GM19239 (cell line): Measurements from ENCODE around the gene CDK3.
"Not testable (repeated sequence)": the region's sequence is repeated elsewhere in the genome, so short reads cannot be mapped to it uniquely, and the experiment has no call there.

Experiments used
- DNase-seq: peaks from one replicate; pipeline ENCODE4 v3.0.0; 2011; ENCODE audit warnings: low spot score; ENCODE audit not compliant: insufficient read length
- FAIRE-seq: peaks from 2 replicates; lab custom pipeline; 2011; peaks lifted over from hg19 to GRCh38; lab: Jason Lieb, UNC

CDK3 gene

DNA sequence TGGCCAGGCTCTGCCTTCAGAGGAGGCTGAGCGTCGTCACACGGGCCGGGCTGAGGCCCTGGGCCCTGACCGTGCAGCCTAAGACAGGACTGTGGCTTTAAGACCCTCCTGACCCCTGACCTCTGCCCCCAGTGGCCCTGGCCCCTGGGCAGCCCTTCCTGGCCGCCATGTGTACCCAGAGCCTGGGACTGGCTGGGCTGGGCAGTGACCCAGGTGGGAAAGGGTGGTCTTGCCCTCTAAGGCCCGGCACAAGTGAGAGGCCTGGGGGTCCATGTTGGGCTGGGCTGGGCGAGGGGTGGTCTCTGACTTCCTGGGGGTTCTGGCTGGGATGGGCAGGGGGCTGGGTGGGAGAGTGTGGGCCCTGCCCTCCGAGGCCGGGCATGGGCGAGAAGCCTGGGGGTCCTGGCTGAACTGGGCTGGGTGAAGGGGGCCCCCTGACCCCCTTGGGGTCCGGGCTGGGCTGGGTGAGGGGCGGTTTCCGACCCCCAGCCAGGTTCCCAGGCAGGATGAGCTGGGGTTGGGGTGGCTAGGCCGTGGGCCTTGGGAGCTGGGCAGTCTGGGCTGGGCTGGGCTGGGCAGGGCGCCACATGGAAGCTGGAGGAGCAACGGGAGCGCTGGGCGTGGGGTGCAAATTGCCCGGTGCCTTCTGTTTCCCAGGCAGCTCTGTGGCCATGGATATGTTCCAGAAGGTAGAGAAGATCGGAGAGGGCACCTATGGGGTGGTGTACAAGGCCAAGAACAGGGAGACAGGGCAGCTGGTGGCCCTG lies at the start of gene CDK3:
Gene CDK3, plus strand, starts transcription at position 101 of the 767 bp plus-strand sequence. Its CDS starts 571 bp downstream, at position 672.
- DNase-seq (no peak), FAIRE-seq (no peak)

DNA sequence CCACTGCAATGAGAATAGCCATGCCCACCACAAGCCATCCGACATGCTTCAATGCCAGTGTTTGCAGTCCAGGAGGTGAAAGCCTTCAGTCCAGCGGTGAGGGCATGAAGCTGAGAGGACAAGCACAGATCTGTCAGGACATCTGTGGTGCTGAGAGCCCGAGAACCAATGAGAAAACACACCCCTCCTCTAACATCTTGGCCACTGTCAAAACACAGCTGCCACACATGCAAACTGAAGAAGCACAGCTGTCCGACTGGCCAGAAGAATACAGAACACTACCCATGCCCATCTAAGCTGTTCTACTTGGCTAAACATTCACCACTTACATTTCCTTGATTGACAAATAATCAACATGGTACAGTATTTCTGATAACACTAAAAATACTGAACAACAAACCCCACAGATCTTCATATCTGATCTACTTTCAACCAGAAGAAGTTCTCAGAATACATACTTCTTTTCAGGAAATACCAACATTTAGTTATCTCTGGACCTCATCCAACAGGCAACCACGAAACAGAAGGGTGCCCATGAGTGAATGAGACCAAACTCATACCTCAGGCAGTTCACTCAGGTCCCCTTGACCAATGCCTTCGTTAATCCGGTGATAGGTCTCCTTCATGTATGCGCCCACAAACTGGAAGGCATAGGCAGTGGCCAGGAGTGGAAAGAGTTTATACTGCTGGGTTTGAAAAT lies 49.6 kb upstream of the CDK3 start:
- DNase-seq (no peak), FAIRE-seq (no peak)

DNA sequence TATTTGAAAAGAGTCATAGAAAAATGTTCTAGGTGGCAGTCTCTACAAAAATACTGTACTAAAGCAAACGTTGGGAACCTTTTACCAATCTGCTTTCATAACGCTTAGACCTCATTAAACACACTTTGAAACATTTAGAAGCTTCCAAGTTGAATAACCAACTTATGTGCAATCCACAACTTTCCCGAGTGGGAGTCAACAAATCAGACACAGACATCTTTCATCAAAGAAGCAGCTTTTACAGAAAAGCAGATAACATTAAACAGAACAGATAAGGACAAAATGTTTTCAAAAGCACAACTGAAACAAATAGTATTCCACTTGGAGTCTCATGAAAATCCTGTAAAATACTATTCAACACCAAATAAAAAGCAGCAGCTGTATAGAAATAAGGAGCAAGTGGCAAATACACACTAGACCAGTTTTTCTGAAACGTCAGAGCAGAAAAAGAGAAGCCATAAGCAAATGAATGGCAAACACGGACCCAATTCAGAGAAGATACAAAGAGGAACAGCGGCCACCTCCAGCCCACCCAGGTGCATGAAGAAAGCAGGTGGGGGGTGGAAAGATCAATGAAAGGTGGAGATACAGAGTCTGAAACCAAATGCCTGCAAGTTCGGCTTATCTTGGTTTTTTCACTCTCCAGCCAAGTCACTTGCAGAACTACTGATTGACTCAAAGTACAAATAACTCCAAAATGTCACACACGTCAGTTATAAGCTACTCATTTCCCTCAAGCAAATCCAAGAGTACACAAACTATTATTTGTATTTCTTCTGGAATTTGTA lies 41.4 kb upstream of the CDK3 start:
- FAIRE-seq (no peak), DNase-seq (no peak)

DNA sequence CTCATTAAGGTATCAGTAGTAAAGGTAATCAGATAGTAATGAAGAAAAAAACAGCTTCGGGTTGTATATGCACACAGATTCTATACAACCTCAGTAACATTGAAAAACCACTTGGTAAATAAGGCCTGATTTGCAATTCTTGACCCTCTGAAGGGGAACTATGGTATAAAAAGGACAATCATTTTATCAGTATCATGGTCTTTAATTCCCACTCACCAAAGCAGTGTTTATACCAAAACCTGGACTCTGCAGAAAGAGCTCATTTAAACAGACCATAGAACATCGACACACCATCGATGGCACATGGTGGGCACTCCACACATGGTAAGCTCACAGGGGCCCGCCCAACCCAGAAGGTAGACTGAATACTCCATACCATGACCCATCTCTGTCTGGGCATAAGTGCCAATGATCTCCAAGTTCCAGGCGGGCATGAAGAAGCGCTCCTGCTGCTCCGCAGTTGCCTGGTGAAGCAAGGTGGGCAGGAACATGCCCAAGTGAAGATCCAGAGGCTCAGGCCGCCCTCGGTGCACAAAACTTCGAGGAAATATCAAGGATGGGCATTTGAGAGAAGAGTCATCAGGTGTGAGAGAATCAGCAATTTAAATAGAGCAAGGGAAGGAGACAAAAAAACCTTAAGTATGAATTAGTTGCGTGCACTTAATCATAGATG lies 40.7 kb upstream of the CDK3 start:
- no peak for FAIRE-seq
- no peak for DNase-seq

DNA sequence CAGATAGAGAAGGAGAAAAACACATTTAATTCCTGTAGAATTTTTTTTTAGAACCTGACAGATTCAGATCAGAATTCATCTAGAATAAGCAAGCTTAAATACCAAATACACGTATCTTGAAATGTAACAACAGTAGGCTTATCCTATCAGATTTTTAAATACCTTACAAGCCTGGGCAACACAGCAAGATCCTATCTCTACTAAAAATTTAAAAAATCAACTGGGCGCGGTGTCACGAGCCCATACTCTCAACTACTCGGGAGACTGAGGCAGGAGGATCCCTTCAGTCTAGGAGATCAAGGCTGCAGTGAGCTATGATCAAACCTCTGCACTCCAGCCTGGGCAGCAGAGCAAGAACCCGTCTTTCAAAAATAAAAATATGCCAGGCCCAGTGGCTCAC lies 35.2 kb upstream of the CDK3 start:
- DNase-seq, result no peak
- FAIRE-seq, result no peak

DNA sequence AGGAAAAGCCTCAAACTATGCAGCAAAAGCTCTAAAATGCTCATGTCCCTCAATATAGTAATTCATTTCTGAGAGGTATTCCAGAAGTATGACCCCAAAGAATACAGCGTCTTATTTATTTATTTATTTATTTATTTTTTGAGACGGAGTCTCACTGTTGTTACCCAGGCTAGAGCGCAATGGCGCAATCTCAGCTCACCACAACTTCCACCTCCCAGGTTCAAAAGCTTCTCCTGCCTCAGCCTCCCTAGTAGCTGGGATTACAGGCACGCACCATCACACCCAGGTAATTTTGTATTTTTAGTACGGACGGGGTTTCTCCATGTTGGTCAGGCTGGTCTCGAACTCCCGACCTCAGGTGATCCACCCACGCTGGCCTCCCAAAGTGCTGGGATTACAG lies 31.6 kb upstream of the CDK3 start:
- DNase-seq, FAIRE-seq: not testable (repeated sequence)

DNA sequence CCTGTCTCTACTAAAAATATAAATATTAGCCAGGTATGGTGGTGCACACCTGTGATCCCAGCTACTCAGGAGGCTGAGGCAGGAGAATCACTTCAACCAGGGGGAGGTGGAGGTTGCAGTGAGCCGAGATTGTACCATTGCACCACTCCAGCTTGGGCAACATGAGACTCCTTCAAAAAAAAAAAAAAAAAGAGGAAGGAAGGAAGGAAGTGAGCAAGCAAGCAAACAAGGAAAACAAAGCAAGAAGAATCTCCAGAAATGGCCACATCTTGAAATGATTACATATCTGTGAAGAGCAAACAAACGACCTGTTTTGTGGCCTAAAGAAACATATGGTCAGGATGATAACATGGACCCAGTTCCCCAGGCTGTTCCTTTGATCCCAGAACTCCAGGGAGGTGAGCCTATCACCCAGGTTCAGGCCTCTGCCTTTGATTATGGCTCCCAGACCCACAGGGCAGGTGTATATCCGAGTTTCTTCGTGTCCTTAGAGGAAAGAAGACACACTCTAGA lies 30.6 kb upstream of the CDK3 start:
- no peak for DNase-seq
- FAIRE-seq, result no peak

DNA sequence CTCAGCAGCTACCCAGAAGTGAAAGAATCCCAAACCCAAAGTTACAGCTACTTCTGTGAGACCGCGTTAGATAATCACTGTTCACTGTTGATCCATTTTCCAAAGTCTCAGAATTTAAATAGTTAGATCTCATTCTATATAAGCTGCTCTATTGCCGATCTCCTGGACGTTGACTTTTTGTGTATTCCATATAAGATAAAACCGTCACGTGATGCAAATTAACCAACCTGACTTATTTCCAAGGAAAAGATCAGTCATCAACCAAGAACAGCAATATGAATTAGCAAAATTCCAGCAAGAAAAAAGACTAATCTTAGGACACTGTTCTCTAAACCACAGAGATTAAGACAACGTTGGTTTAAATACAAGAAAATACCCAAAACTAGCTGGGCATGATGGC lies 30.0 kb upstream of the CDK3 start:
- no peak for FAIRE-seq
- no peak for DNase-seq

DNA sequence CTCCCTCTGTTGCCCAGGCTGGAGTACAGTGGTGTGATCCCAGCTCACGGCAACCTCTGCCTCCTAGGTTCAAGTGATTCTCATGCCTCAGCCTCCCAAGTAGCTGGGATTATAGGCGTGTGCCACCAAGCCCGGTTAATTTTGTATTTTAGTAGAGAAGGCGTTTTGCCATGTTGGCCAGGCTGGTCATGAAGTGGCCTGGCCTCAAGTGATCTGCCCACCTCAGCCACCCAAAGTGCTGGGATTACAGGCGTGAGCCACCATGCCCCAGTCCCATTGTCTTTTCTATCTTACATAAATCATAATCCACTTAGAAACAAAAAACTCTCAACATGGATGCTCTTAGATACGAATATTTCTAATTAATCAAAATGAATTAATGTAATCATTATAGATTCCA lies 25.5 kb upstream of the CDK3 start:
- not testable (repeated sequence) for DNase-seq, FAIRE-seq

DNA sequence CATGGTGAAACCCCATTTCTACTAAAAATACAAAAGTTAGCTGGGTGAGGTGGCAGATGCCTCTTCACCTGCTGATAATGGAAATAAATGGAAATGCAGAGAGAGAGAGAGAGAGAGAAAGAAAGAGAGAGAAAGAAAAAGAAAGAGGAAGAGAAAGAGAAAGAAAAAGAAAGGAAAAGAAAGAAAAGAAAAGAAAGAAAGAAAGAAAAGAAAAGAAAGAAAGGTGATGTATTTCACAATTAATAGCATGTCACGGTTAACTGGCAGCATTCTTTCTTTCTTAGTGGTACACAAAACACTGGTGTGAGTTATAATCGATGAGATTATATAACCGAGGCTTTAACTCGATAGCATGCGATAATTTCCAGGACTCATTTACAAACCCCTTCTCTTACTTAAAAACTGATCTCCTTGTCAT lies 24.9 kb upstream of the CDK3 start:
- no peak for DNase-seq
- no peak for FAIRE-seq

DNA sequence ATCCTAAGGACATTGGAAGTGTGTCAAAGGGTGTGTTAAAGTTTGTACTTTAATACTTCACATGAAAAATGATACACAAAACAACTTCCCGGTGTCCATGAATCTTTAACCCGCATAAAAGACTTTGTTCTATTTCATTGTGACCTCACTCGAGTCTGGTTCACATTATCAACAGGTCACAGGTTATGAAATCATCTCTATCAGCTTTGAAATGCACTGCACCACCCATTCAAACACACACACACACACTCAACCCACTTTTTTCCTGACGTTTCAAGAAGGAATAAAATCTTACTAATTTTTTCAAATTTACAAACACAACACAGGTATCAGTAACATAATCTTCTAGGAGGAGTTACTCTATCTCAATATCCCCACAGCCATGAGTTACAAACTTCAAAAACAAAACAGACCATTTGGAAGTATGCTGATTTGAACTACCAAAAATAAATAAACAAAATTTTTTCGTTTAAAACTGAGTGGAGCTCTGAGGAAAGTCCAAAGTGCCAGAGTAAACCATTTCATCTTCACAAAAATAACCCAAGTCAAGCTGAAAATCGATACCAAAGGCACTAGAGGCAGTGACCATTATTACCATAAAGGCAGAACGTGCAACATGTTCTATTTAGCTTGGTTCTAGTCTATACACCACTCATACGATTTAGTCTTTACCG lies 24.3 kb upstream of the CDK3 start:
- no peak for DNase-seq
- no peak for FAIRE-seq

DNA sequence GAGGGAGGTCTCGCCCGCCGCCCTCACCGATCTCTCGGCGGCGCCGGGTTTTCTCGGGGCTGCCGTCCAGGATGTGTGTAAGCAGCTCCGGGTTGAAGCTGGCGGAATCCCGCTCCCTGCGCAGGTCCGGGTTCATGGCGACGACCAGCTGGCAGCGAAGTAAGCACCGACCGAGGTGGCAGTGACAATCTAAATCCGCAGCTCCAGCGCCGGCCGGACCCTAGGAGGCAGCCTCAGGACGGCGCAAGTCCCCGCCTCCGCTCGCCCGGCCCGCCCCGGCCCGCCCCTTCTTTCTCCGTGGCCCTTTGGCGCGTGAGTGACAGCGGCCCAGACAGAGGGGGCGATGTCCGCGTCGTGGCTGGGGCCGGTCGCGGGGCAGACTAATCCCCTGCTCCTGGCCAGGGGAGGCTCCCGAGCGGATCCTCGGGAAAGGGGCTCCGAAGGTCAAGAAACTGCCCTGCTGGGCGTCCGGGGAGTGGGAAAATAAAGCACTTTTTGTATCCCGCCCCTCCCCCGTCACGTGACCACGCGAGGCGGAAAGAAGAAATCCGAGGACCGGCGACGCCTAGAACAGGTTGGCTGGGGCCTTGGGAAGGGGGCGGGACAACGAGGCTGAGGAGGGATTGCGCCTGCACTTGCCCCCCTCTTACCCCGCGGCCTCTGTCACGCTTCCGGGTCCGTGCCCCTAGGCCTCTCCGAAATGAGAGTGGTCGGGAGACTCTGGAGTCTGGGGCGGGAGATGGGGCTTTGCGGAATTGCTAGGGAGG lies 21.5 kb upstream of the CDK3 start, which contains the start of the genes ACOX1 and TEN1:
Gene ACOX1, minus strand, starts transcription at position 229 of the 767 bp plus-strand sequence. Its CDS starts 93 bp downstream, at position 136.
Gene TEN1, plus strand, starts transcription at position 303 of the 767 bp plus-strand sequence. CDS start 6,953 bp downstream, outside the sequence.
- peak; percentile 80 for DNase-seq
- peak; percentile 92 for FAIRE-seq

DNA sequence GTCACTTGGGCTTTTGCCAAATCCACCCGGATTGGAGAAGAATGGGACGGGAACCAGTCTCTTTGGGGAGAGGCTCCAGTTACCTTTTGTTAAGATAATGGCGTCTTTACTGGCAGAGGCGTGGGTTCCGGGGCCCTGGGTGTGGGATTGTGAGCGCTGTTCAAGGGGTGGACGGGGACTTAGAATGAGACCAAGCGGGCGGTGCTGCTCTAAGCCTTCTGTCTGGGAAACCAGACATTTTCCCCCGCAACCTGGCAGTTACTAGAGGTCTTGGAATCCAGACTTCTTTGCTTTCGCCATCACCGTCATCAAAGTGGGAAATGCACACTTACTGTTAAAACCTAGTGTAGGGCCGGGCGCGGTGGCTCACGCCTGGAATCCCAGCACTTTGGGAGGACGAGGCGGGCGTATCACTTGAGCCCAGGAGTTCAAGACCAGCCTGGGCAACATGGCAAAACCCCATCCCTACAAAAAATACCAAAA lies 20.9 kb upstream of the CDK3 start:
- FAIRE-seq, result no peak

DNA sequence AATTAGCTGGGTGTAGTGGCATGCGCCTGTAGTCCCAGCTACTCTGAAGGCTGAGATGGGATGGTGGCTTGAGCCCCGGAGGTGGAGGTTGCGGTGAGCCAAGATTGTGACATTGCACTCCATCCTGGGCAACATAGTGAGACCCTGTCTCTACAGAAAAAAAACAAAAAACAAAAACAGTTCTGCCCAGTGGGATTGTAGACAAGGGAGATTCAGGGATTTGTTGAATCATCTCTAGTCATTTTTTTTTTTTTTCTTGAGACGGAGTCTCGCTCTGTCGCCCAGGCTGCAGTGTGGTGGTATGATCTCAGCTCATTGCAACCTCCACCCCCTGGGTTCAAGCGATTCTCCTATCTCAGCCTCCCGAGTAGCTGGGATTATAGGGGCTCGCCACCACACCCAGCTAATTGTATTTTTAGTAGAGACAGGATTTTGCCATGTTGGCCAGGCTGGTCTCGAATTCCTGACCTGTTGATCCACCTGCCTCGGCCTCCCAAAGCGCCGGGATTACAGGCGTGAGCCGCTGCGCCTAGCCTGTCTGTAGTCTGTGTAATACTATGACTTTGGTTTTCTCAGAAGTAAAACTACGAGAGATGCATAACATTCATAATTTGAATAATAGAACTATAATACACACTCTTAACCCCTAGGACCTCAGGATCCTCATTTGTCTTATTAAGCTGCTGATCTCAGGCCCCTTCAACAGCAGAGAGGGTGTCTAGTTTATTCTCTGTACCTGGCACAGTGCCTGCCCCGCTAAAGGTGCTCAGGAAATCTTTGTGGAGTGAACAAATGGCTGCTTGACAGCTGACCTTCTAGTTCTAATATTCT lies 20.3 kb upstream of the CDK3 start:
- FAIRE-seq, result no peak
- no peak for DNase-seq

More for the DNA sequence above, 20.9 kb upstream of the CDK3 start:
- no peak for DNase-seq

DNA sequence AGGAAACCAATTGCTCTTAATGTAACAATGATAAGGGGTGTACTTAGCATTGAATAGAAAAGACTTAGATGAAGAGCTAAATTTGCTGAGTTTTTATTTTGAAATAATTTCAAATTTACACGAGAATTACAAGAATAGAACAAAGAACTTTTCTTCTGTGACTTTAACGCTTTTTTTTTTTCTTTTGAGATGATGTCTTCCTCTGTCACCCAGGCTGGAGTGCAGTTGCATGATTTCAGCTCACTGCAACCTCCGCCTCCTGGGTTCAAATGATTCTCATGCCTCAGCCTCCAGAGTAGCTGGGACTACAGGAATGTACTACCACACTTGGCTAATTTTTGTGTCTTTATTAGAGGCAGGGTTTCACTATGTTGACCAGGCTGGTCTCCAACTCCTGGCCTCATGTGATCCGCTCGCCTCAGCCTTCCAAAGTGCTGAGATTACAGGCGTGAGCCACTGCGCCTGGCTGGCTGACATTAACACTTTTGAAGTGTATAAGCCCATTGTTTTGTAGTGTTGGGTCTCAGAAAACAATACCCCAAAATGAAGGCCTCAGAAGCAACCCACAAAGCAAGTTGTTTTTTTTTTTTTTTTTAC lies 19.5 kb upstream of the CDK3 start:
- DNase-seq (no peak), FAIRE-seq (no peak)

DNA sequence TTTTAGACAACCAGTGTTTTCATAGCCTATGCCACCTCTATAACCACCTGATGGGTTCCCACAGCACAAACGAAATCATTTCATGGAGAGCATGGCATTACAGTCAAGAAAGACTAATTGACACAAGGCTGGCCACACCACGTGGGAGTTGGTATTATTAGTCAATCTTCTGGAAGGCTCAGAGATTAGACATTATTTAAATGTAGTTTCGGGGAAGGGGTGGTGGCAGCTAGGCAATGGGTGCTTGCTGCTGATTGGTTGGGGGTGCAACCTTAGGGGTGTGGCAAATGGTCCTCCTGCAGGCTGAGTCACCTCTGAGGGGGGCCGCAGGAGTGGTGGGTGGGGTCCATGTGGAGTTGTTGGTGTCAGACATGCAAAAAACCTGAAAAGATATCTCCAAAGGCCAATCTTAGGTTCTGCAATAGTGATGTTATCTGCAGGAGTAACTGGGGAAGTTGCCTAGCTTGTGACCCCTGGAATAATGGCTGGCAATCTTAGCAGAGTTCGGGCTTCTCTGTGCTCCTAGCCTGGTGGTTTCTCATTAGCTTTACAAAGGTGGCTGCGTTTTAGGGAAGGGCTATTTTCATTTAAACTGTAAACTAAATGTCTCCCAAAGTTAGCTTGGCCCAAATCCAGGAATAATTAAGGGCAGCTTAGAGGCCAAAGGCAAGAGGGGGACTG lies 17.0 kb upstream of the CDK3 start:
- FAIRE-seq (no peak), DNase-seq (no peak)

DNA sequence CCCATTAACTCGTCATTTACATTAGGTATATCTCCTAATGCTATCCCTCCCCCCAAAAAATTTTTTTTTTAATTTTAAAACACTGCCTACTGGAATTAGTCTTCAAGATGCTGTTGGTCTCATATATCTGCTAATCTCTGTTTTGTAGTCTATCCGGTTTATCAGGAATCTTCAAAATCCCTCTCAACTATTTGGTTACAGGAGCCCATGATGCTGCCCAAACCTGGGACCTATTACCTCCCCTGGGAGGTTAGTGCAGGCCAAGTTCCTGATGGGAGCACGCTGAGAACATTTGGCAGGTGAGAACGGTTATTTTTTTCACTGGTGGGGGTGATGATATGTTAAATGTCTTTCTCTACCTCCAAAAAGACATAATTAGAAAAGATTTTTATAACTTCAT lies 14.7 kb upstream of the CDK3 start:
- FAIRE-seq (no peak), DNase-seq (no peak)
